Suprapubic skin (tissue), 4 donors: ENCODE results near the gene POR. TPM values are rescaled to one million over a fixed set of nuclear protein-coding genes. Genes with fewer than 3 reads are reported as not detected.

ENCODE experiments used
- DNase-seq, 2 donors: peaks; one replicate each; pipeline ENCODE4 v3.0.0-alpha.2; 2019; ENCODE audit warnings: low spot score in 2 of 2
- H3K27ac ChIP-seq: fragments of 200-600 bp; sonication (generic); one replicate; pipeline ENCODE4 v1.5.1; 2019
- H3K27me3 ChIP-seq: fragments of 200-600 bp; sonication (generic); one replicate; pipeline ENCODE4 v1.5.1; 2019
- H3K36me3 ChIP-seq: fragments of 200-600 bp; sonication (generic); one replicate; pipeline ENCODE4 v1.5.1; 2019
- H3K4me1 ChIP-seq: fragments of 200-600 bp; sonication (generic); one replicate; pipeline ENCODE4 v1.5.1; 2019
- H3K4me3 ChIP-seq: fragments of 200-600 bp; sonication (generic); one replicate; pipeline ENCODE4 v1.5.1; 2019; ENCODE audit warnings: mild to moderate bottlenecking
- H3K9me3 ChIP-seq: fragments of 200-600 bp; sonication (generic); one replicate; pipeline ENCODE4 v1.5.1; 2019
- CTCF ChIP-seq, 2 donors: fragments of 200-600 bp in 1 of 2; fragments of 450-650 bp in 1 of 2; sonication (generic) in 1 of 2; IDR thresholded peaks; one replicate each; pipeline ENCODE4 v1.5.1; 2016 to 2019; ENCODE audit warnings: antibody characterized with exemption in 2 of 2, mild to moderate bottlenecking in 1 of 2, moderate library complexity in 1 of 2
- EP300 ChIP-seq: sonication (generic); formaldehyde crosslinking; IDR thresholded peaks from one replicate; pipeline ENCODE4 v1.6.1; 2017; ENCODE audit warnings: antibody characterized with exemption
- POLR2A ChIP-seq, 2 donors: fragments of 450-650 bp; IDR thresholded peaks; one replicate each; pipeline ENCODE4 v1.6.1; 2017; ENCODE audit warnings: antibody characterized with exemption in 2 of 2, mild to moderate bottlenecking in 2 of 2, moderate library complexity in 2 of 2
- POLR2AphosphoS5 ChIP-seq, 3 donors: sonication (generic); formaldehyde crosslinking; IDR thresholded peaks; one replicate each; pipeline ENCODE4 v1.6.1; 2017; ENCODE audit warnings: antibody characterized with exemption in 3 of 3
- WGBS: methylation state at CpG from one replicate; pipeline ENCODE4 v1.1.5; 2018; 5-methylcytosine and 5-hydroxymethylcytosine counted together
- total RNA-seq, 4 donors: library from RNA; depleted of rRNA; stranded (reverse); fragments of >200 nt; gene quantifications; one replicate each; pipeline ENCODE4 v1.1.0, GENCODE V29; 2016

The POR gene
- total RNA-seq, 4 donors from 2014 or later = 85.8 to 112 (median 91.8) TPM

GRCh38 chr7:75971961-75972763 lies 57.2 kb downstream of the POR start:
- Histone ChIP-seq H3K9me3 (no peaks in the 10 kb centered on the region), H3K4me3 (no peak overlapping the region), H3K4me1 (peaks cover 48% of the 10 kb centered on the region), H3K36me3 (peaks cover 18% of the 10 kb centered on the region), H3K27me3 (no peaks in the 10 kb centered on the region), H3K27ac (peak overlapping the region; percentile 56)
- 67% methylated on average over 16 of the region's 19 CpGs for WGBS
- TF ChIP-seq POLR2A (IDR thresholded peaks at IDR 0.05) (no peak), EP300 (no peak), POLR2AphosphoS5 (IDR thresholded peaks at IDR 0.05) (no peak), CTCF (IDR thresholded peaks at IDR 0.05) (no peak)
- DNase-seq = peak; percentile 84 to 92

GRCh38 chr7:75977743-75978142 lies 62.8 kb downstream of the POR start:
- H3K27me3 ChIP-seq = no peaks in the 10 kb centered on the region
- no peaks in the 10 kb centered on the region for H3K9me3 ChIP-seq
- peaks cover 44% of the 10 kb centered on the region for H3K36me3 ChIP-seq
- H3K27ac ChIP-seq = no peak overlapping the region
- TF ChIP-seq POLR2AphosphoS5 (IDR thresholded peaks at IDR 0.05) (peak in 1 of 3 donors; percentile 34), EP300 (no peak)
- WGBS = 49% methylated on average over 8 of the region's 8 CpGs
- peak in 1 of 2 donors; percentile 69 for DNase-seq
- H3K4me1 ChIP-seq = peaks cover 29% of the 10 kb centered on the region
- no peak overlapping the region for H3K4me3 ChIP-seq

- 84% methylated on average over 11 of the region's 22 CpGs for WGBS
- H3K4me1 ChIP-seq = peaks cover 27% of the 10 kb centered on the region
- H3K27me3 ChIP-seq = no peaks in the 10 kb centered on the region
- H3K27ac ChIP-seq = no peak overlapping the region
- no peak overlapping the region for H3K4me3 ChIP-seq
- peaks cover 55% of the 10 kb centered on the region for H3K36me3 ChIP-seq
- no peak for TF ChIP-seq EP300
- TF ChIP-seq POLR2A (IDR thresholded peaks at IDR 0.05) = no peak
- TF ChIP-seq CTCF (IDR thresholded peaks at IDR 0.05) = no peak
- no peak for TF ChIP-seq POLR2AphosphoS5 (IDR thresholded peaks at IDR 0.05)
- no peaks in the 10 kb centered on the region for H3K9me3 ChIP-seq
- DNase-seq = peak in 1 of 2 donors; percentile 69
Measured at GRCh38 chr7:75979759-75980429, 64.9 kb downstream of the POR start.

- WGBS = 88% methylated on average over 8 of the region's 29 CpGs
- H3K27ac ChIP-seq = no peak overlapping the region
- H3K36me3 ChIP-seq = peaks cover 62% of the 10 kb centered on the region
- peaks cover 27% of the 10 kb centered on the region for H3K4me1 ChIP-seq
- H3K9me3 ChIP-seq = no peaks in the 10 kb centered on the region
- H3K27me3 ChIP-seq = no peaks in the 10 kb centered on the region
- no peak for TF ChIP-seq POLR2AphosphoS5 (IDR thresholded peaks at IDR 0.05)
- no peak for TF ChIP-seq EP300
- H3K4me3 ChIP-seq = no peak overlapping the region
- no peak for DNase-seq
Measured at GRCh38 chr7:75980430-75981202, 65.7 kb downstream of the POR start.

GRCh38 chr7:75981203-75981452 lies 66.2 kb downstream of the POR start:
- Histone ChIP-seq H3K36me3 (peaks cover 67% of the 10 kb centered on the region), H3K4me1 (peaks cover 27% of the 10 kb centered on the region), H3K27ac (no peak overlapping the region), H3K9me3 (no peaks in the 10 kb centered on the region), H3K4me3 (no peak overlapping the region), H3K27me3 (no peaks in the 10 kb centered on the region)
- 75% methylated on average over 4 of the region's 12 CpGs for WGBS
- DNase-seq = no peak
- no peak for TF ChIP-seq POLR2AphosphoS5 (IDR thresholded peaks at IDR 0.05)

- Histone ChIP-seq H3K9me3 (no peaks in the 10 kb centered on the region), H3K4me3 (no peak overlapping the region), H3K27me3 (no peaks in the 10 kb centered on the region), H3K27ac (no peak overlapping the region), H3K4me1 (peaks cover 27% of the 10 kb centered on the region), H3K36me3 (peaks cover 73% of the 10 kb centered on the region)
- TF ChIP-seq POLR2A (IDR thresholded peaks at IDR 0.05) (no peak), CTCF (IDR thresholded peaks at IDR 0.05) (no peak), POLR2AphosphoS5 (IDR thresholded peaks at IDR 0.05) (no peak), EP300 (no peak)
- WGBS = 82% methylated on average over 38 of the region's 38 CpGs
- DNase-seq = peak in 1 of 2 donors; percentile 64
Measured at GRCh38 chr7:75981453-75982305, 66.7 kb downstream of the POR start.
